Common myeloid progenitor, CD34-positive (primary cell): ENCODE results near the gene BCR.

ENCODE experiments used
- CTCF ChIA-PET: fragments of 350-600 bp; sonication (Branson Sonifier 250); formaldehyde crosslinking; loops from one replicate; lab custom pipeline; 2021; ENCODE audit warnings: antibody characterized with exemption; lab: Charles Lee
- POLR2A ChIA-PET: fragments of 350-600 bp; sonication (Branson Sonifier 250); formaldehyde crosslinking; loops from one replicate; lab custom pipeline; 2021; ENCODE audit warnings: antibody characterized with exemption; lab: Charles Lee
- DNase-seq, 3 donors: peaks; one replicate each; pipeline versions ENCODE4 v3.0.0 to v3.0.0-alpha.2; 2013
- H3K27ac ChIP-seq, 2 experiments: 1 replicate in 1 of 2; 2 replicates in 1 of 2; pipeline ENCODE4 v1.7.0; 2013; ENCODE audit warnings: inconsistent platforms in 2 of 2, low read length in 2 of 2, mild to moderate bottlenecking in 2 of 2, low read depth in 1 of 2, moderate library complexity in 1 of 2; ENCODE audit not compliant: severe bottlenecking in 2 of 2, insufficient read depth in 1 of 2, poor library complexity in 1 of 2
- H3K27me3 ChIP-seq, 5 experiments: replicated peaks in 2 of 5; 1 replicate in 3 of 5; 2 replicates in 2 of 5; pipeline versions ENCODE4 v1.6.1 to v1.7.0; 2013; ENCODE audit warnings: low read length in 4 of 5, mild to moderate bottlenecking in 2 of 5, moderate library complexity in 2 of 5, inconsistent platforms in 1 of 5; ENCODE audit not compliant: insufficient read depth in 5 of 5, control insufficient read depth in 4 of 5
- H3K36me3 ChIP-seq, 4 experiments: 1 replicate in 2 of 4; 2 replicates in 2 of 4; pipeline versions ENCODE4 v1.6.1 to v1.7.0; 2013; ENCODE audit warnings: low read length in 3 of 4, control low read depth in 1 of 4, mild to moderate bottlenecking in 1 of 4; ENCODE audit not compliant: control insufficient read depth in 4 of 4, insufficient read depth in 4 of 4
- H3K4me1 ChIP-seq, 4 experiments: 1 replicate in 3 of 4; 2 replicates in 1 of 4; pipeline versions ENCODE4 v1.6.1 to v1.7.1; 2013; ENCODE audit warnings: low read length in 3 of 4, mild to moderate bottlenecking in 3 of 4, control low read depth in 1 of 4, inconsistent platforms in 1 of 4, moderate library complexity in 1 of 4; ENCODE audit not compliant: control insufficient read depth in 4 of 4, insufficient read depth in 4 of 4; ENCODE audit errors: control extremely low read depth in 1 of 4
- H3K4me3 ChIP-seq, 7 experiments: 1 replicate in 4 of 7; 2 replicates in 3 of 7; pipeline versions ENCODE4 v1.5.1 to v1.7.0; 2013; ENCODE audit warnings: mild to moderate bottlenecking in 7 of 7, low read length in 6 of 7, moderate library complexity in 6 of 7, inconsistent platforms in 2 of 7, low read depth in 2 of 7, control low read depth in 1 of 7; ENCODE audit not compliant: insufficient read depth in 4 of 7, control insufficient read depth in 1 of 7; ENCODE audit errors: extremely low read depth in 1 of 7
- H3K9me3 ChIP-seq, 5 experiments: 1 replicate in 4 of 5; 2 replicates in 1 of 5; pipeline versions ENCODE4 v1.6.1 to v1.7.1; 2013; ENCODE audit warnings: low read length in 4 of 5, mild to moderate bottlenecking in 2 of 5, inconsistent platforms in 1 of 5, low read depth in 1 of 5, moderate library complexity in 1 of 5; ENCODE audit not compliant: control insufficient read depth in 4 of 5, insufficient read depth in 2 of 5; ENCODE audit errors: control extremely low read depth in 1 of 5
- WGBS: methylation state at CpG from one replicate; pipeline ENCODE4 v1.1.5; 2013; ENCODE audit not compliant: insufficient coverage; 5-methylcytosine and 5-hydroxymethylcytosine counted together

The BCR gene

DNA sequence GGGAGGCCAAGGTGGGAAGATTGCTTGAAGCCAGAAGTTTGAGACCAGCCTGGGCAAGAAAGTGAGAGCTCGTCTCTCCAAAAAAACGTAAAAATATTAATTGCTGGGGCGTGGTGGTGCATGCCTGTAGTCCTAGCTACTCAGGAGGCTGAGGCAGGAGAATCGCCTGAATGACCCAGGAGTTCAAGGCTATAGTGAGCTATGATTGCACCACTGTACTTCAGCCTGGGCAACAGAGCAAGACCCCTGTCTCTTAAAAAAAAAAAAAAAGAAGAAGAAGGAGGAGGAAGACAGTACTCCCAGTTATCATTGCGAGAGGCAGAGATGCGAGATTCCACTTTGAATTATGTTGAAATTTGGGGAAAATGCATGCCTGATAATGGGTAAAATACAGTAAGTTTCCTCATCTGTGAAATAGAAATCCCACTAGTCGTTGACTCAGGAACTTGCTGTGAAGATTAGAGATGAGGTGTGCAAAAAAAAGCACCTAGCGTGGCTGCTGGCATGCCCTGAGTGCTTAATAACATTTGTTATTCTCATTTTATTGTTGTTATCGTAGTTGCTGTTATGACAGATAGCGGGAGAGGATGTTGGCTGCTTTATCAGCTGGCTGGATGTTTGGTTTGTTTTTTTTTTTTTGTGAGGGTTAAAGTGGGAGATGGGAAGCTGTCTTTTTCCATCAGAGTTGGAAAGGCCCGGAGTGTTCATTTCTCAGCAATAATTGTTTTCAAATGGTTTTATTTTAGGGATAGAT lies 33.4 kb downstream of the BCR start:
- 69% methylated on average over 6 of the region's 11 CpGs for WGBS
- H3K36me3 ChIP-seq = peaks cover 0 to 13% (median 3%) of the 10 kb centered on the region in 4 experiments
- H3K27ac ChIP-seq = peak overlapping the region; percentile 55 to 91
- ChIA-PET POLR2A (no interaction called here), CTCF (interaction anchor here (1.0 to 3.9 kb wide), 7 partner anchors 12 to 37 kb away, joined by 3 to 18 read pairs (median 5); no protein-coding TSS in a partner anchor)
- peak in 2 of 3 donors; percentile 49 to 64 for DNase-seq
- no peaks in the 10 kb centered on the region for H3K9me3 ChIP-seq
- peaks cover 40 to 87% (median 80%) of the 10 kb centered on the region in 4 experiments for H3K4me1 ChIP-seq
- H3K27me3 ChIP-seq = no peaks in the 10 kb centered on the region
- H3K4me3 ChIP-seq = peak overlapping the region in 2 of 7 experiments; percentile 15 to 53

DNA sequence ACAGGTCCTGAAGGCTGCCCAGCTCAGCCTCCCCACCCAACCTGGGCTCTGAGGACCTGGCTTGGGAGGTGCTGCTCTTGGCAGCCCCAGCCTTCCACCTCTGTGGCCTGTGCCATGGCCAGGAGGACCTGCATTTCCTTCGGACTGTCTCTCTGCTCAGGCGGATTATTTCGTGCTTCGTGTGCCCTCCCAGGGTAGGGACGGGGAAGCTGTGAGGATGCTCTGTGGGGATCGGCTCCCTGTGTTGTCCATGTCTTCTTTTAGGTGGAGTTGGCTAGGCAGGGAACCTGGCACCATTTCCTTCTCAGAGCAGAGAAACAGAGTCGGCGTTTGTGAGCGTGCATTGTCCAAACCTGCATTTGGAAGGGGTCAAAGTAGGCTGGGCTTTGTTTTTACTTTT lies 34.1 kb downstream of the BCR start:
- WGBS = 83% methylated on average over 4 of the region's 9 CpGs
- peak overlapping the region; percentile 55 to 91 for H3K27ac ChIP-seq
- peak overlapping the region in 3 of 7 experiments; percentile 15 to 36 (median 29) for H3K4me3 ChIP-seq
- peaks cover 0 to 13% (median 0%) of the 10 kb centered on the region in 4 experiments for H3K36me3 ChIP-seq
- H3K4me1 ChIP-seq = peaks cover 41 to 94% (median 87%) of the 10 kb centered on the region in 4 experiments
- ChIA-PET POLR2A (interaction anchor here (1.2 kb wide), 1 partner anchor 29 kb away, joined by 3 read pairs; no protein-coding TSS in a partner anchor), CTCF (interaction anchor here (1.0 to 3.9 kb wide), 5 partner anchors 12 to 32 kb away, joined by 3 to 18 read pairs (median 4); no protein-coding TSS in a partner anchor)
- DNase-seq = no peak
- no peaks in the 10 kb centered on the region for H3K27me3 ChIP-seq
- H3K9me3 ChIP-seq = no peaks in the 10 kb centered on the region

GRCh38 chr22:23215294-23216241 lies 35.3 kb downstream of the BCR start:
- WGBS = 16% methylated on average over 9 of the region's 12 CpGs
- DNase-seq = peak; percentile 97 to 99 (median 99)
- POLR2A ChIA-PET = interaction anchor here (0.6 to 2.3 kb wide), 7 partner anchors 10 to 303 kb away, joined by 3 to 30 read pairs (median 3); partner anchors contain the start of gene BCR
- CTCF ChIA-PET = interaction anchor here (1.0 to 3.2 kb wide), 14 partner anchors 11 to 56 kb away, joined by 3 to 18 read pairs (median 4); no protein-coding TSS in a partner anchor
- Histone ChIP-seq H3K4me1 (peaks cover 48 to 96% (median 95%) of the 10 kb centered on the region in 4 experiments), H3K4me3 (peak overlapping the region in 5 of 7 experiments; percentile 8 to 68 (median 52)), H3K9me3 (no peaks in the 10 kb centered on the region), H3K27me3 (no peaks in the 10 kb centered on the region), H3K36me3 (peaks cover 0 to 13% (median 0%) of the 10 kb centered on the region in 4 experiments), H3K27ac (peak overlapping the region; percentile 80 to 91)

GRCh38 chr22:23216461-23217170 lies 36.3 kb downstream of the BCR start:
- Histone ChIP-seq H3K27me3 (no peaks in the 10 kb centered on the region), H3K4me1 (peaks cover 58 to 100% (median 99%) of the 10 kb centered on the region in 4 experiments), H3K27ac (peak overlapping the region; percentile 80 to 91), H3K36me3 (peaks cover 0 to 19% (median 0%) of the 10 kb centered on the region in 4 experiments), H3K4me3 (peak overlapping the region in 6 of 7 experiments; percentile 37 to 71 (median 64)), H3K9me3 (no peaks in the 10 kb centered on the region)
- ChIA-PET CTCF (interaction anchor here (0.7 to 3.2 kb wide), 15 partner anchors 9 to 65 kb away, joined by 3 to 18 read pairs (median 4); no protein-coding TSS in a partner anchor), POLR2A (interaction anchor here (0.6 to 2.3 kb wide), 5 partner anchors 10 to 195 kb away, joined by 3 to 30 read pairs (median 3); partner anchors contain the start of gene BCR)
- under 1% methylated on average over 13 of the region's 16 CpGs for WGBS
- peak; percentile 65 to 96 (median 94) for DNase-seq

- CTCF ChIA-PET = interaction anchor here (1.2 to 3.3 kb wide), 14 partner anchors 10 to 64 kb away, joined by 3 to 18 read pairs (median 6); no protein-coding TSS in a partner anchor
- H3K36me3 ChIP-seq = peaks cover 0 to 14% (median 0%) of the 10 kb centered on the region in 4 experiments
- POLR2A ChIA-PET = interaction anchor here (2.3 to 2.7 kb wide), 2 partner anchors 35 kb away, joined by 16 to 30 read pairs; partner anchors contain the start of gene BCR
- no peak for DNase-seq
- H3K9me3 ChIP-seq = no peaks in the 10 kb centered on the region
- peak overlapping the region in 6 of 7 experiments; percentile 44 to 71 (median 64) for H3K4me3 ChIP-seq
- no peaks in the 10 kb centered on the region for H3K27me3 ChIP-seq
- H3K27ac ChIP-seq = peak overlapping the region; percentile 80 to 91
- 71% methylated on average over 15 of the region's 16 CpGs for WGBS
- peaks cover 59 to 100% (median 99%) of the 10 kb centered on the region in 4 experiments for H3K4me1 ChIP-seq
Measured at GRCh38 chr22:23217171-23218052, 37.1 kb downstream of the BCR start.
